ENCODE data around the gene NXF1.
A peak's percentile ranks its signal among the peaks of the same experiment; 100 is the strongest.
"Not testable (repeated sequence)": the region's sequence is repeated elsewhere in the genome, so short reads cannot be mapped to it uniquely, and the experiment has no call there.

The NXF1 gene

GRCh38 chr11:62830904-62831519 lies 25.8 kb upstream of the NXF1 start:
- no peak overlapping the region for H2AFZ ChIP-seq (ENCODE audit: low read length)
- TF ChIP-seq, protein P1, sequence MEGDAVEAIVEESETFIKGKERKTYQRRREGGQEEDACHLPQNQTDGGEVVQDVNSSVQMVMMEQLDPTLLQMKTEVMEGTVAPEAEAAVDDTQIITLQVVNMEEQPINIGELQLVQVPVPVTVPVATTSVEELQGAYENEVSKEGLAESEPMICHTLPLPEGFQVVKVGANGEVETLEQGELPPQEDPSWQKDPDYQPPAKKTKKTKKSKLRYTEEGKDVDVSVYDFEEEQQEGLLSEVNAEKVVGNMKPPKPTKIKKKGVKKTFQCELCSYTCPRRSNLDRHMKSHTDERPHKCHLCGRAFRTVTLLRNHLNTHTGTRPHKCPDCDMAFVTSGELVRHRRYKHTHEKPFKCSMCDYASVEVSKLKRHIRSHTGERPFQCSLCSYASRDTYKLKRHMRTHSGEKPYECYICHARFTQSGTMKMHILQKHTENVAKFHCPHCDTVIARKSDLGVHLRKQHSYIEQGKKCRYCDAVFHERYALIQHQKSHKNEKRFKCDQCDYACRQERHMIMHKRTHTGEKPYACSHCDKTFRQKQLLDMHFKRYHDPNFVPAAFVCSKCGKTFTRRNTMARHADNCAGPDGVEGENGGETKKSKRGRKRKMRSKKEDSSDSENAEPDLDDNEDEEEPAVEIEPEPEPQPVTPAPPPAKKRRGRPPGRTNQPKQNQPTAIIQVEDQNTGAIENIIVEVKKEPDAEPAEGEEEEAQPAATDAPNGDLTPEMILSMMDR (IDR thresholded peaks at IDR 0.05; ENCODE audit: low read length) = no peak
- TF ChIP-seq EZH2 (IDR thresholded peaks at IDR 0.05; ENCODE audit: borderline replicate concordance, low read length) = no peak
- H3K4me2 ChIP-seq (ENCODE audit: low read length) = peak overlapping the region; percentile 81
- peak overlapping the region; percentile 81 for H3K4me3 ChIP-seq (ENCODE audit: low read depth, low read length, poor library complexity, severe bottlenecking)
- H3K27ac ChIP-seq (ENCODE audit: low read depth, low read length, poor library complexity, severe bottlenecking) = peak overlapping the region; percentile 56
- H4K20me1 ChIP-seq (ENCODE audit: insufficient read depth, low read length) = no peaks in the 10 kb centered on the region
- H3K9me3 ChIP-seq (ENCODE audit: low read length) = no peaks in the 10 kb centered on the region
- peak overlapping the region; percentile 81 for H3K9ac ChIP-seq (ENCODE audit: low read length)
- H3F3A ChIP-seq (ENCODE audit: insufficient read depth, low read length) = no peaks in the 10 kb centered on the region
- H3K4me1 ChIP-seq (ENCODE audit: insufficient read depth, low read length, severe bottlenecking) = peaks cover 22% of the 10 kb centered on the region
- no peaks in the 10 kb centered on the region for H3K27me3 ChIP-seq (ENCODE audit: insufficient read depth, low read length)
- peaks cover 42% of the 10 kb centered on the region for H3K36me3 ChIP-seq (ENCODE audit: insufficient read depth, low read length)
- peaks cover 13% of the 10 kb centered on the region for H3K79me2 ChIP-seq (ENCODE audit: insufficient read depth, low read length)
- H3K9me2 ChIP-seq (ENCODE audit: low read depth, low read length) = no peaks in the 10 kb centered on the region

- peaks cover 43% of the 10 kb centered on the region for H3K36me3 ChIP-seq (ENCODE audit: insufficient read depth, low read length)
- H3K9ac ChIP-seq (ENCODE audit: low read length) = not testable (repeated sequence)
These were observed 22.9 kb upstream of the NXF1 start for GRCh38 chr11:62828130-62828529.

GRCh38 chr11:62823677-62824076 lies 18.4 kb upstream of the NXF1 start:
- Histone ChIP-seq H3K9ac (ENCODE audit: low read length) (no peak overlapping the region), H3K4me2 (ENCODE audit: low read length) (no peak overlapping the region), H3K27ac (ENCODE audit: low read depth, low read length, poor library complexity, severe bottlenecking) (no peak overlapping the region), H4K20me1 (ENCODE audit: insufficient read depth, low read length) (no peaks in the 10 kb centered on the region), H3F3A (ENCODE audit: insufficient read depth, low read length) (no peaks in the 10 kb centered on the region), H3K4me1 (ENCODE audit: insufficient read depth, low read length, severe bottlenecking) (no peaks in the 10 kb centered on the region), H3K36me3 (ENCODE audit: insufficient read depth, low read length) (peaks cover 80% of the 10 kb centered on the region), H3K79me2 (ENCODE audit: insufficient read depth, low read length) (no peaks in the 10 kb centered on the region), H2AFZ (ENCODE audit: low read length) (no peak overlapping the region), H3K9me2 (ENCODE audit: low read depth, low read length) (no peaks in the 10 kb centered on the region), H3K4me3 (ENCODE audit: low read depth, low read length, poor library complexity, severe bottlenecking) (no peak overlapping the region), H3K27me3 (ENCODE audit: insufficient read depth, low read length) (no peaks in the 10 kb centered on the region), H3K9me3 (ENCODE audit: low read length) (no peaks in the 10 kb centered on the region)
- TF ChIP-seq, protein P1 (IDR thresholded peaks at IDR 0.05; ENCODE audit: low read length) = no peak
- TF ChIP-seq EZH2 (IDR thresholded peaks at IDR 0.05; ENCODE audit: borderline replicate concordance, low read length) = no peak

More at GRCh38 chr11:62828130-62828529, 22.9 kb upstream of the NXF1 start:
- H3K9me2 ChIP-seq (ENCODE audit: low read depth, low read length); H3K9me3 ChIP-seq (ENCODE audit: low read length); H3F3A ChIP-seq (ENCODE audit: insufficient read depth, low read length); H2AFZ ChIP-seq (ENCODE audit: low read length); H3K4me3 ChIP-seq (ENCODE audit: low read depth, low read length, poor library complexity, severe bottlenecking); H3K27ac ChIP-seq (ENCODE audit: low read depth, low read length, poor library complexity, severe bottlenecking); H3K27me3 ChIP-seq (ENCODE audit: insufficient read depth, low read length); H4K20me1 ChIP-seq (ENCODE audit: insufficient read depth, low read length); H3K4me2 ChIP-seq (ENCODE audit: low read length): not testable (repeated sequence)
- Histone ChIP-seq H3K4me1 (ENCODE audit: insufficient read depth, low read length, severe bottlenecking) (peaks cover 18% of the 10 kb centered on the region), H3K79me2 (ENCODE audit: insufficient read depth, low read length) (peaks cover 13% of the 10 kb centered on the region)

- no peaks in the 10 kb centered on the region for H3K9me3 ChIP-seq (ENCODE audit: low read length)
- no peak for TF ChIP-seq EZH2 (IDR thresholded peaks at IDR 0.05; ENCODE audit: borderline replicate concordance, low read length)
- no peaks in the 10 kb centered on the region for H3K79me2 ChIP-seq (ENCODE audit: insufficient read depth, low read length)
- H3K9me2 ChIP-seq (ENCODE audit: low read depth, low read length) = no peaks in the 10 kb centered on the region
- no peak overlapping the region for H3K27ac ChIP-seq (ENCODE audit: low read depth, low read length, poor library complexity, severe bottlenecking)
- no peaks in the 10 kb centered on the region for H3K4me1 ChIP-seq (ENCODE audit: insufficient read depth, low read length, severe bottlenecking)
- H3K9ac ChIP-seq (ENCODE audit: low read length) = no peak overlapping the region
- H3K4me3 ChIP-seq (ENCODE audit: low read depth, low read length, poor library complexity, severe bottlenecking) = no peak overlapping the region
- no peak overlapping the region for H3K4me2 ChIP-seq (ENCODE audit: low read length)
- H4K20me1 ChIP-seq (ENCODE audit: insufficient read depth, low read length) = no peaks in the 10 kb centered on the region
- H2AFZ ChIP-seq (ENCODE audit: low read length) = no peak overlapping the region
- no peaks in the 10 kb centered on the region for H3K27me3 ChIP-seq (ENCODE audit: insufficient read depth, low read length)
- H3K36me3 ChIP-seq (ENCODE audit: insufficient read depth, low read length) = peaks cover 52% of the 10 kb centered on the region
- H3F3A ChIP-seq (ENCODE audit: insufficient read depth, low read length) = no peaks in the 10 kb centered on the region
These were observed 11.9 kb upstream of the NXF1 start for GRCh38 chr11:62817129-62817528.
